Breast epithelium (tissue), 4 donors: ENCODE data around the gene DTNB. TPM values are rescaled to one million over a fixed set of nuclear protein-coding genes. Genes with fewer than 3 reads are reported as not detected.

Experiments used
- DNase-seq, 2 donors: peaks; one replicate each; pipeline ENCODE4 v3.0.0-alpha.2; 2019; ENCODE audit warnings: low spot score in 2 of 2
- H3K27ac ChIP-seq, 2 donors: fragments of 200-600 bp; sonication (generic) in 1 of 2; one replicate each; pipeline ENCODE4 v1.5.1; 2016 to 2019; ENCODE audit warnings: mild to moderate bottlenecking in 1 of 2
- H3K27me3 ChIP-seq, 2 donors: fragments of 200-600 bp; sonication (generic) in 1 of 2; one replicate each; pipeline versions ENCODE4 v1.5.1 to v1.6.0; 2017 to 2019; ENCODE audit warnings: control low read depth in 1 of 2, mild to moderate bottlenecking in 1 of 2
- H3K36me3 ChIP-seq: fragments of 200-600 bp; one replicate; pipeline ENCODE4 v1.5.1; 2019
- H3K4me1 ChIP-seq, 2 donors: fragments of 200-600 bp; sonication (generic); one replicate each; pipeline ENCODE4 v1.5.1; 2016 to 2019; ENCODE audit warnings: control low read depth in 1 of 2
- H3K4me3 ChIP-seq, 3 donors: fragments of 200-600 bp; sonication (generic); 1 replicate in 2 of 3; 2 replicates in 1 of 3; pipeline ENCODE4 v1.5.1; 2016 to 2019; ENCODE audit warnings: mild to moderate bottlenecking in 3 of 3, moderate library complexity in 2 of 3
- H3K9me3 ChIP-seq, 2 donors: fragments of 200-600 bp; sonication (generic) in 1 of 2; one replicate each; pipeline ENCODE4 v1.5.1; 2016 to 2019; ENCODE audit warnings: control low read depth in 1 of 2
- CTCF ChIP-seq, 3 donors: fragments of 450-650 bp; IDR thresholded peaks; one replicate each; pipeline ENCODE4 v1.5.1; 2016 to 2017; ENCODE audit warnings: antibody characterized with exemption in 3 of 3, mild to moderate bottlenecking in 3 of 3, moderate library complexity in 3 of 3
- POLR2A ChIP-seq: fragments of 450-650 bp; IDR thresholded peaks from one replicate; pipeline ENCODE4 v1.6.1; 2016; ENCODE audit warnings: antibody characterized with exemption, mild to moderate bottlenecking, moderate library complexity
- POLR2AphosphoS5 ChIP-seq, 3 donors: sonication (generic); formaldehyde crosslinking; IDR thresholded peaks; one replicate each; pipeline ENCODE4 v1.6.1; 2017; ENCODE audit warnings: antibody characterized with exemption in 3 of 3
- intact Hi-C: fragments of 100-400 bp; cut with DNase I; formaldehyde crosslinking; loops from one replicate; pipeline ENCODE4 v1.15.1; 2023; ENCODE audit warnings: low total_unique reads
- total RNA-seq, 3 donors: library from RNA; depleted of rRNA; stranded (reverse); fragments of >200 nt; gene quantifications; one replicate each; pipeline ENCODE4 v1.1.0, GENCODE V29; 2016

The DTNB gene
- total RNA-seq, 3 donors from 2014 or later = 7.8 to 63.4 (median 44.9) TPM

DNA sequence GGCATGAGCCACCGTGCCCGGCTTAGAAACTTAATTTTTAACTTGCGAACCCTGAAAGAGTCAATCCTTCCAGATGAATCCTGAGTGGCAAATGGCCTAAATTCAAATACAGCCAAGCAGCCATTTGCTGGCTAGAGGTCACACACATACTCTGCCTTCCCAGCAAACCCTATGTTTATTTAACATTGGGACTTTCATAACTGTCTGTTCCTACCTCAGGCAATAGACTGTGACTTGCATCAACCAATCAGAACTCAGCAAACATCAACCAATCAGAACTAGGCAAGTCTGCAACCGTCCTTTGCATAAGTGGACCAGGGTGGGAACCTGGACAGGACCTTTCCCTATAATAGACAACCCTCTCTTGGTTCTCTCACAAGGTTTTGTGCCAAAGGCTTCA, 127.5 kb downstream of the DTNB start:
- H3K27me3 ChIP-seq = no peaks in the 10 kb centered on the region
- TF ChIP-seq CTCF (IDR thresholded peaks at IDR 0.05) (no peak), POLR2A (no peak), POLR2AphosphoS5 (IDR thresholded peaks at IDR 0.05) (no peak)
- no peak for DNase-seq
- intact Hi-C loops = no loop called here
- no peaks in the 10 kb centered on the region for H3K36me3 ChIP-seq
- H3K27ac ChIP-seq = no peak overlapping the region
- no peaks in the 10 kb centered on the region for H3K4me1 ChIP-seq
- no peaks in the 10 kb centered on the region for H3K9me3 ChIP-seq
- H3K4me3 ChIP-seq = no peak overlapping the region

- H3K27me3 ChIP-seq = no peaks in the 10 kb centered on the region
- TF ChIP-seq POLR2AphosphoS5 (IDR thresholded peaks at IDR 0.05) = no peak
- TF ChIP-seq POLR2A = no peak
- no peak for TF ChIP-seq CTCF (IDR thresholded peaks at IDR 0.05)
- no peaks in the 10 kb centered on the region for H3K36me3 ChIP-seq
- no peak for DNase-seq
- H3K4me1 ChIP-seq = no peaks in the 10 kb centered on the region
- no peaks in the 10 kb centered on the region for H3K9me3 ChIP-seq
- no peak overlapping the region for H3K27ac ChIP-seq
- no peak overlapping the region for H3K4me3 ChIP-seq
- intact Hi-C loops = no loop called here
Observed at GRCh38 chr2:25544445-25544844, 128.9 kb downstream of the DTNB start.

- no peak for TF ChIP-seq POLR2AphosphoS5 (IDR thresholded peaks at IDR 0.05)
- no peak for TF ChIP-seq POLR2A
- no peak for TF ChIP-seq CTCF (IDR thresholded peaks at IDR 0.05)
- Histone ChIP-seq H3K4me3 (no peak overlapping the region), H3K27me3 (no peaks in the 10 kb centered on the region), H3K36me3 (no peaks in the 10 kb centered on the region), H3K9me3 (no peaks in the 10 kb centered on the region), H3K4me1 (no peaks in the 10 kb centered on the region), H3K27ac (no peak overlapping the region)
- DNase-seq = no peak
- intact Hi-C loops = no loop called here
Observed at GRCh38 chr2:25543939-25544338, 129.4 kb downstream of the DTNB start.

DNA sequence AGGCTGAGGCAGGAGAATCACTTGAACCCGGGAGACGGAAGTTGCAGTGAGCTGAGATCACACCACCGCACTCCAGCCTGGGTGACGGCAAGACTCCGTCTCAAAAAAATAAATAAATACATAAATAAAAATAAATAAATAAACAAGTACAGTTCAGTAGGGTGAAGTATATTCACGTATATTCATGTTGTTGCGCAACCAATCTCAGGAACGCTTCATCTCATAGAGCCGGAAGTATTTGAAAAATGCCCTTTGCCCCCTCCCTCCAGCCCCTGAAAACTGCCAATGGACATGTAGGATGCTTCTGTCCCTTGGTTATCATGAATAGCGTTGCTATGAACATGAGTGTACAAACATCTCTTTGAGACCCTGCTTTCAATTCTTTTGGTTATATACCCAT, 132.0 kb downstream of the DTNB start:
- intact Hi-C loops = no loop called here

DNA sequence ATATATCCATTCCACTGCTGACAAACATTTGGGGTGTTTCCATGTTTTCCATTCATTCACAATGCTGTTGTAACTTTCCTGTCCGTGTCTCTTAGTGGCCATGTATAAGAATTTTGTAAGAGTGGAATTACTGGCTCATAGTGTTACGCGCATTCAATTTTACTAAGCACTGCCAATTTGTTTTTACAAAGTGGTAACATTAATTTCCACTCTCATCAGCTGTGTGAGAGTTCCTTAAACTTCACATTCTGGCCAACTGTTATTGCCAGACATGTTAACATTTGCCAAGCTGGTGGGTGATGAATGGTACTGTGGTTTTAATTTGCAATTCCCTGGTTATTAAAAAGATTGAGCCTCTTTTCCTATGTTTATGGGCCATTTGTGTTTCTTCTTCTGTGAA, 134.2 kb downstream of the DTNB start:
- Histone ChIP-seq H3K4me1 (no peaks in the 10 kb centered on the region), H3K4me3 (no peak overlapping the region), H3K27me3 (no peaks in the 10 kb centered on the region), H3K9me3 (no peaks in the 10 kb centered on the region), H3K36me3 (no peaks in the 10 kb centered on the region), H3K27ac (no peak overlapping the region)
- intact Hi-C loops = no loop called here
- TF ChIP-seq CTCF (IDR thresholded peaks at IDR 0.05) = no peak
- no peak for TF ChIP-seq POLR2AphosphoS5 (IDR thresholded peaks at IDR 0.05)
- no peak for TF ChIP-seq POLR2A
- no peak for DNase-seq

More for the DNA sequence above, 132.0 kb downstream of the DTNB start:
- no peak for DNase-seq
- H3K27ac ChIP-seq = no peak overlapping the region
- no peaks in the 10 kb centered on the region for H3K27me3 ChIP-seq
- H3K4me1 ChIP-seq = no peaks in the 10 kb centered on the region
- no peak overlapping the region for H3K4me3 ChIP-seq
- H3K9me3 ChIP-seq = no peaks in the 10 kb centered on the region
- no peak for TF ChIP-seq CTCF (IDR thresholded peaks at IDR 0.05)
- TF ChIP-seq POLR2A = no peak
- no peak for TF ChIP-seq POLR2AphosphoS5 (IDR thresholded peaks at IDR 0.05)
- H3K36me3 ChIP-seq = no peaks in the 10 kb centered on the region
